IPS-NIHi11 (cell line): Measurements from ENCODE around the gene PCSK9.
A peak's percentile ranks its signal among the peaks of the same experiment; 100 is the strongest.

Source experiments
- DNase-seq: peaks from one replicate; pipeline ENCODE4 v3.0.0; 2012; ENCODE audit warnings: mixed read lengths, low spot score

Gene PCSK9

GRCh38 chr1:55059302-55060132, 20.2 kb downstream of the PCSK9 start:
- DNase-seq: no peak

- no peak for DNase-seq
Measured at GRCh38 chr1:55060133-55060999, 21.0 kb downstream of the PCSK9 start.

- no peak for DNase-seq
Measured at GRCh38 chr1:55061000-55061705, 21.8 kb downstream of the PCSK9 start.

GRCh38 chr1:55061706-55062321, 22.5 kb downstream of the PCSK9 start:
- no peak for DNase-seq

- DNase-seq: no peak
Measured at GRCh38 chr1:55062801-55063576, 23.6 kb downstream of the PCSK9 start.

GRCh38 chr1:55063577-55063942, 24.2 kb downstream of the PCSK9 start:
- DNase-seq: no peak

- peak; percentile 64 for DNase-seq
Measured at GRCh38 chr1:55064071-55064581, 24.8 kb downstream of the PCSK9 start.

- DNase-seq: no peak
Measured at GRCh38 chr1:55064861-55065263, 25.5 kb downstream of the PCSK9 start.

GRCh38 chr1:55065648-55066047, 26.3 kb downstream of the PCSK9 start:
- DNase-seq: no peak

- DNase-seq: no peak
Measured at GRCh38 chr1:55067022-55067778, 27.9 kb downstream of the PCSK9 start.

GRCh38 chr1:55067914-55068313, 28.6 kb downstream of the PCSK9 start:
- DNase-seq: no peak

- DNase-seq: no peak
Measured at GRCh38 chr1:55068638-55069037, 29.3 kb downstream of the PCSK9 start.

GRCh38 chr1:55069280-55069679, 29.9 kb downstream of the PCSK9 start:
- no peak for DNase-seq

- no peak for DNase-seq
Measured at GRCh38 chr1:55070293-55071164, 31.2 kb downstream of the PCSK9 start.

GRCh38 chr1:55071477-55071876, 32.1 kb downstream of the PCSK9 start:
- peak; percentile 78 for DNase-seq

GRCh38 chr1:55073187-55073916, 34.0 kb downstream of the PCSK9 start:
- no peak for DNase-seq

GRCh38 chr1:55074455-55074854, 35.1 kb downstream of the PCSK9 start:
- DNase-seq: no peak

- DNase-seq: no peak
Measured at GRCh38 chr1:55076356-55076755, 37.0 kb downstream of the PCSK9 start.

GRCh38 chr1:55078470-55078869, 39.1 kb downstream of the PCSK9 start:
- DNase-seq: no peak
